PC-9 (cell line): ENCODE results near the gene PALLD.

Source experiments
- CTCF ChIP-seq: fragments of 200-600 bp; sonication (generic); conservative IDR thresholded peaks from 2 replicates; pipeline ENCODE4 v1.6.1; 2017; ENCODE audit warnings: mixed run types, antibody characterized with exemption, mild to moderate bottlenecking, moderate library complexity
- EZH2 ChIP-seq: fragments of 200-600 bp; sonication (generic); IDR thresholded peaks from 2 replicates; pipeline ENCODE4 v1.8.0; 2017; ENCODE audit warnings: antibody characterized with exemption, low read depth

GRCh38 chr4:168659741-168660465, 163.1 kb downstream of the PALLD start:
- TF ChIP-seq CTCF, result no peak
- no peak for TF ChIP-seq EZH2
